Stomach (tissue), 4 donors: ENCODE data around the gene RAB17.

Experiments
- EP300 ChIP-seq: sonication (generic); formaldehyde crosslinking; IDR thresholded peaks from one replicate; pipeline ENCODE4 v1.6.1; 2017; ENCODE audit warnings: antibody characterized with exemption
- POLR2AphosphoS5 ChIP-seq, 3 donors: sonication (generic); formaldehyde crosslinking; IDR thresholded peaks; one replicate each; pipeline ENCODE4 v1.6.1; 2016; ENCODE audit warnings: antibody characterized with exemption in 3 of 3
- TF ChIP-seq, protein P1 (sequence below), 7 experiments: fragments of 450-650 bp in 4 of 7; fragments of 200-600 bp in 3 of 7; sonication (generic) in 3 of 7; IDR thresholded peaks; one replicate each; pipeline ENCODE4 v1.5.1; 2016 to 2019; ENCODE audit warnings: antibody characterized with exemption in 7 of 7, control low read depth in 2 of 7, mild to moderate bottlenecking in 1 of 7

DNA sequence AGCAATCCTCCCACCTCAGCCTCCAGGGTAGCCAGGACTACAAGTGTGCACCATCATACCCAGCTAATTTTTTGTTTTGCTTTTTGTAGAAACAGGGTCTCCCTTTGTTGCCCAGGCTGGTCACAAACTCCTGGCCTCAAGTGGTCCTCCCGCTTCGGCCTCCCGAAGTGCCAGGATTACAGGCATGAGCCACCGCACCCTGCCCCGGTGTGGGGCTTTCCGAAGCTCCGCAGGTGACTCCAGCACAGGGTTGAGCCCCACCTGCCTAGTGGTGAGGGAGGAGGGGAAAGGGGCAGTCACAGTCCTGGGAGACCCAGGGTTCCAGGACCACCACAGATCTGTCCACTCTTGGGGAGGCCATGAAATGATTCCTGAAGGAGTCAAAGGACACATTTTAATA is 19.0 kb downstream of the RAB17 start:
- TF ChIP-seq, protein P1, sequence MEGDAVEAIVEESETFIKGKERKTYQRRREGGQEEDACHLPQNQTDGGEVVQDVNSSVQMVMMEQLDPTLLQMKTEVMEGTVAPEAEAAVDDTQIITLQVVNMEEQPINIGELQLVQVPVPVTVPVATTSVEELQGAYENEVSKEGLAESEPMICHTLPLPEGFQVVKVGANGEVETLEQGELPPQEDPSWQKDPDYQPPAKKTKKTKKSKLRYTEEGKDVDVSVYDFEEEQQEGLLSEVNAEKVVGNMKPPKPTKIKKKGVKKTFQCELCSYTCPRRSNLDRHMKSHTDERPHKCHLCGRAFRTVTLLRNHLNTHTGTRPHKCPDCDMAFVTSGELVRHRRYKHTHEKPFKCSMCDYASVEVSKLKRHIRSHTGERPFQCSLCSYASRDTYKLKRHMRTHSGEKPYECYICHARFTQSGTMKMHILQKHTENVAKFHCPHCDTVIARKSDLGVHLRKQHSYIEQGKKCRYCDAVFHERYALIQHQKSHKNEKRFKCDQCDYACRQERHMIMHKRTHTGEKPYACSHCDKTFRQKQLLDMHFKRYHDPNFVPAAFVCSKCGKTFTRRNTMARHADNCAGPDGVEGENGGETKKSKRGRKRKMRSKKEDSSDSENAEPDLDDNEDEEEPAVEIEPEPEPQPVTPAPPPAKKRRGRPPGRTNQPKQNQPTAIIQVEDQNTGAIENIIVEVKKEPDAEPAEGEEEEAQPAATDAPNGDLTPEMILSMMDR (IDR thresholded peaks at IDR 0.05): no peak
- no peak for TF ChIP-seq POLR2AphosphoS5 (IDR thresholded peaks at IDR 0.05)
- no peak for TF ChIP-seq EP300
